Measurements from ENCODE around the gene CELSR2.

Gene CELSR2

GRCh38 chr1:109307274-109308021 lies 58.1 kb downstream of the CELSR2 start:
- no peak for DNase-seq

DNA sequence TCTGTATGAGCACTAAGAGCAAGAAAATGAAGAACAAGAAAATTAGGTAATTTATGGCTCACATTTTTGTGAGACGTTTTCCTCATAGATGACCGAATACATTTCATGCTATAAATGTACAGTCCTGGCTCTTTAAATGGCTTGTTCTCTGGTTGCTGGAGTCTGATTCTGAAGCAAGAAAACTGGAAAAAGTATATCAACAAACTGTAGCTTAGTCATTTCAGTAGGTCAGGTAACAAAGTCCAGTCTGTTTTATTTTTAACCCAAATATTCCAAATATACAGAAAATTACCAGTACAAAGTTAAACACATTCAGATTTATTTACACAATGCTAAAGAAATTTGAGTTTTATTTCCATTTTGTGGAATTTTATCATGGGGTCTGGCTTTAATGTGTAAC lies 60.0 kb downstream of the CELSR2 start:
- no peak for DNase-seq

- DNase-seq: no peak
Measured at GRCh38 chr1:109312246-109312645, 62.9 kb downstream of the CELSR2 start.

- DNase-seq: no peak
Measured at GRCh38 chr1:109312978-109313775, 63.8 kb downstream of the CELSR2 start.

DNA sequence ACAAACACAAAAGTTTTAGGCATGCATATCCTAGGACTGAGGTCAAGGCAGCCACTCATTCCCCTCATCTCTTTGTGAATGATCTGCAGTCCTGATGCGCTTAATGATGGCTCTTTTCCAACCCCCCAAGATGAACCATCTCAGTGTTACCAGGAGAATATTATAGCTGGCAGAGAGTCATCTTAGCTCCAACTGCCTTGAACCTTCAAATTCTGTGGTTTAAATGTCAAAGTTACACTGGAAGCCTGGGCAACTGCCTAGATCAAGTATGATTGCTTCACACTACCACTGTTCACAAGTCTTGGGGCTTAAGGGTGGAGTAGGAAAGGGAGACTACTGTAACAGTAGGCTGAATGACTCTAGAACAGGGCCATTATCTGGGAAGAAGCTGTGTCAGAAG lies 65.5 kb downstream of the CELSR2 start:
- no peak for DNase-seq

- DNase-seq: no peak
Measured at GRCh38 chr1:109315288-109315687, 65.9 kb downstream of the CELSR2 start.

DNA sequence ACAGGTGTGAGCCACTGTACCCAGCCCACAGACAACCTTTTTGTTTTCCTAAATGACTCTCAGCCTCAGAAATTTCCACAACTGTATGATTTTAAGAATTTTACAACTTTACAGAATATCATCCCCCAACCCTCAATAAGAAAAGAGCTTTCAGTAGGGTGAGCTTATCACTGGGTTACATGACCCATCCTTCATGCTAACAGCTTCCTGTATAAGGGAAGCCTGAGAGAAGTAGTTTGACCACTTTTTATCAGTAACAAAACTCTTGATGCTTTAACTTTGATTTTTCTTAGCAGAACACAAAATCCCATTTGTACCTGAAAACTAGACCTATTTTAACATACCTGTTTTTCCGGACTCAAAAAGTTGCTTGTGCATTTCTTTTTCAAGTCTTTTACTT lies 67.2 kb downstream of the CELSR2 start:
- no peak for DNase-seq

DNA sequence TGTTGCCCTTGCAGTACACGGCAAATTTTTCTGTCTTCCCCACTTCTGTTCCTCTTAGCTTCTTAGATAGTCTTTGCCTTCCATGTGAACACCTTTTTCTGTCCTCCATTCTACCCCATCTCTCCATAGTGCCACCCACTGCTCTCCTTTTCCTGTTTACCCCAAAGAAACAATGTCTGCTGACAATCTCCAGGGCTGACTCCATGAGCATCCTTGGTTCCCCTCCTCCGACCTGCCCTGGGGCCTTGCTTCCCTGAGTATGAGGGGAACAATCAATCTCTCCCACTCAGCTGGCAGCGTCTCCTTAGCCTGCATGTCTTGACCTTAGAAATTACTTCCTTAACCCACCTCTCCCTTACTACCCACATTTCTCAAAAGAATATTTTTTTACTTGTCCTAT lies 69.8 kb downstream of the CELSR2 start:
- DNase-seq: no peak

DNA sequence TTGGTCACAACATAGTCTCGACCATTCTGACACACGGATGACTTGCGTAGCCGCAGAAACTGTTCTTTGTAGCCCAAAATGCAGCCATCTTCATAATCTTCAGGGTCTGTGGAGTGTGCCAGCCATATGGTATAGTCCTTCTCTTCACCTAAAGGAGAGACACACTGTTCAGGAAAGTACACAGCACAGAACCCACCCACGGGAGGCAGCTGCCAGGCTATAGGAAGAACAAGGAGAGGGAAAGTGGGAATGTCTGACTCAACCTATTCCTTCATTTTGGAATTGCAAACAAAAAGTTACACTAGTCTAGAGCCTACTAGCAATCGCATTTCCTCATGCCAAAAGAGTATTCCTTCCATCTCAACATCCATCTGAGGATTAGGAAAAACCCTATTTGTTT lies 73.6 kb downstream of the CELSR2 start:
- DNase-seq: no peak
